Measurements from ENCODE around the gene EML3.

The EML3 gene

GRCh38 chr11:62593434-62594044 lies 19.0 kb downstream of the EML3 start:
- Histone ChIP-seq H3K4me3 (ENCODE audit: low read depth, low read length, poor library complexity, severe bottlenecking) (no peak overlapping the region), H3K9me2 (ENCODE audit: low read depth, low read length) (no peaks in the 10 kb centered on the region), H3K9me3 (ENCODE audit: low read length) (no peaks in the 10 kb centered on the region), H3K4me2 (ENCODE audit: low read length) (no peak overlapping the region), H3F3A (ENCODE audit: insufficient read depth, low read length) (no peaks in the 10 kb centered on the region), H4K20me1 (ENCODE audit: insufficient read depth, low read length) (no peaks in the 10 kb centered on the region), H3K79me2 (ENCODE audit: insufficient read depth, low read length) (peaks cover 18% of the 10 kb centered on the region), H3K27ac (ENCODE audit: low read depth, low read length, poor library complexity, severe bottlenecking) (no peak overlapping the region), H2AFZ (ENCODE audit: low read length) (no peak overlapping the region), H3K4me1 (ENCODE audit: insufficient read depth, low read length, severe bottlenecking) (peaks cover 36% of the 10 kb centered on the region), H3K36me3 (ENCODE audit: insufficient read depth, low read length) (peaks cover 69% of the 10 kb centered on the region), H3K27me3 (ENCODE audit: insufficient read depth, low read length) (no peaks in the 10 kb centered on the region), H3K9ac (ENCODE audit: low read length) (no peak overlapping the region)
- TF ChIP-seq CTCF (IDR thresholded peaks at IDR 0.05; ENCODE audit: low read length) (peak; percentile 83), EZH2 (IDR thresholded peaks at IDR 0.05; ENCODE audit: borderline replicate concordance, low read length) (no peak)

GRCh38 chr11:62592989-62593421 lies 19.6 kb downstream of the EML3 start:
- Histone ChIP-seq H3K4me3 (ENCODE audit: low read depth, low read length, poor library complexity, severe bottlenecking) (no peak overlapping the region), H3K27ac (ENCODE audit: low read depth, low read length, poor library complexity, severe bottlenecking) (peak overlapping the region; percentile 82), H3K36me3 (ENCODE audit: insufficient read depth, low read length) (peaks cover 69% of the 10 kb centered on the region), H4K20me1 (ENCODE audit: insufficient read depth, low read length) (no peaks in the 10 kb centered on the region), H3K79me2 (ENCODE audit: insufficient read depth, low read length) (peaks cover 14% of the 10 kb centered on the region), H3F3A (ENCODE audit: insufficient read depth, low read length) (no peaks in the 10 kb centered on the region), H3K9me2 (ENCODE audit: low read depth, low read length) (no peaks in the 10 kb centered on the region), H3K4me2 (ENCODE audit: low read length) (peak overlapping the region; percentile 82; the same call in 1 of the 2 replicates), H2AFZ (ENCODE audit: low read length) (no peak overlapping the region), H3K4me1 (ENCODE audit: insufficient read depth, low read length, severe bottlenecking) (peaks cover 33% of the 10 kb centered on the region), H3K9ac (ENCODE audit: low read length) (peak overlapping the region; percentile 83; the same call in 1 of the 2 replicates), H3K9me3 (ENCODE audit: low read length) (no peaks in the 10 kb centered on the region), H3K27me3 (ENCODE audit: insufficient read depth, low read length) (no peaks in the 10 kb centered on the region)
- TF ChIP-seq CTCF (IDR thresholded peaks at IDR 0.05; ENCODE audit: low read length) (no peak), EZH2 (IDR thresholded peaks at IDR 0.05; ENCODE audit: borderline replicate concordance, low read length) (no peak)

GRCh38 chr11:62592146-62592815 lies 20.3 kb downstream of the EML3 start:
- no peaks in the 10 kb centered on the region for H4K20me1 ChIP-seq (ENCODE audit: insufficient read depth, low read length)
- TF ChIP-seq EZH2 (IDR thresholded peaks at IDR 0.05; ENCODE audit: borderline replicate concordance, low read length): no peak
- TF ChIP-seq CTCF (IDR thresholded peaks at IDR 0.05; ENCODE audit: low read length): no peak; the same call in 1 of the 2 replicates
- H3K79me2 ChIP-seq (ENCODE audit: insufficient read depth, low read length): peaks cover 14% of the 10 kb centered on the region
- peak overlapping the region; percentile 82 for H3K27ac ChIP-seq (ENCODE audit: low read depth, low read length, poor library complexity, severe bottlenecking)
- H3K4me1 ChIP-seq (ENCODE audit: insufficient read depth, low read length, severe bottlenecking): peaks cover 33% of the 10 kb centered on the region
- peak overlapping the region; percentile 65 for H3K4me3 ChIP-seq (ENCODE audit: low read depth, low read length, poor library complexity, severe bottlenecking)
- H3K9ac ChIP-seq (ENCODE audit: low read length): peak overlapping the region; percentile 83
- peak overlapping the region; percentile 82 for H3K4me2 ChIP-seq (ENCODE audit: low read length)
- no peaks in the 10 kb centered on the region for H3K9me3 ChIP-seq (ENCODE audit: low read length)
- H3K36me3 ChIP-seq (ENCODE audit: insufficient read depth, low read length): peaks cover 69% of the 10 kb centered on the region
- no peak overlapping the region for H2AFZ ChIP-seq (ENCODE audit: low read length)
- no peaks in the 10 kb centered on the region for H3K9me2 ChIP-seq (ENCODE audit: low read depth, low read length)
- no peaks in the 10 kb centered on the region for H3F3A ChIP-seq (ENCODE audit: insufficient read depth, low read length)
- no peaks in the 10 kb centered on the region for H3K27me3 ChIP-seq (ENCODE audit: insufficient read depth, low read length)
